Measurements from ENCODE around the gene ZHX3. TPM values are rescaled to one million over a fixed set of nuclear protein-coding genes. Genes with fewer than 3 reads are reported as not detected.

The ZHX3 gene
- total and polyA plus RNA-seq, 2 donors from 2014 or later, result 24.7 to 153 TPM

GRCh38 chr20:41161886-41162285 is 155.6 kb downstream of the ZHX3 start:
- FAIRE-seq, result no peak

GRCh38 chr20:41160686-41161085 is 156.8 kb downstream of the ZHX3 start:
- no peaks in the 10 kb centered on the region for H3K9me3 ChIP-seq (ENCODE audit: control insufficient read depth in 2 of 3, insufficient read depth in 1 of 3, low read length in 3 of 3)
- no peak overlapping the region for H3K27ac ChIP-seq (ENCODE audit: low read depth in 2 of 2, low read length in 2 of 2)
- no peak for FAIRE-seq
- peaks cover 0 to 25% (median 12%) of the 10 kb centered on the region in 3 donors for H3K4me1 ChIP-seq (ENCODE audit: control insufficient read depth in 2 of 3, insufficient read depth in 2 of 3, low read depth in 1 of 3, low read length in 3 of 3)
- H3K4me3 ChIP-seq (ENCODE audit: low read length in 3 of 3), result no peak overlapping the region
- peaks cover 3 to 39% (median 27%) of the 10 kb centered on the region in 3 donors for H3K36me3 ChIP-seq (ENCODE audit: control insufficient read depth in 2 of 3, insufficient read depth in 3 of 3, low read length in 3 of 3)
- H3K9ac ChIP-seq (ENCODE audit: low read length in 3 of 3), result no peak overlapping the region
- H3K27me3 ChIP-seq (ENCODE audit: control insufficient read depth, insufficient read depth, low read length), result no peaks in the 10 kb centered on the region
- DNase-seq, result no peak
- TF ChIP-seq, protein P1, sequence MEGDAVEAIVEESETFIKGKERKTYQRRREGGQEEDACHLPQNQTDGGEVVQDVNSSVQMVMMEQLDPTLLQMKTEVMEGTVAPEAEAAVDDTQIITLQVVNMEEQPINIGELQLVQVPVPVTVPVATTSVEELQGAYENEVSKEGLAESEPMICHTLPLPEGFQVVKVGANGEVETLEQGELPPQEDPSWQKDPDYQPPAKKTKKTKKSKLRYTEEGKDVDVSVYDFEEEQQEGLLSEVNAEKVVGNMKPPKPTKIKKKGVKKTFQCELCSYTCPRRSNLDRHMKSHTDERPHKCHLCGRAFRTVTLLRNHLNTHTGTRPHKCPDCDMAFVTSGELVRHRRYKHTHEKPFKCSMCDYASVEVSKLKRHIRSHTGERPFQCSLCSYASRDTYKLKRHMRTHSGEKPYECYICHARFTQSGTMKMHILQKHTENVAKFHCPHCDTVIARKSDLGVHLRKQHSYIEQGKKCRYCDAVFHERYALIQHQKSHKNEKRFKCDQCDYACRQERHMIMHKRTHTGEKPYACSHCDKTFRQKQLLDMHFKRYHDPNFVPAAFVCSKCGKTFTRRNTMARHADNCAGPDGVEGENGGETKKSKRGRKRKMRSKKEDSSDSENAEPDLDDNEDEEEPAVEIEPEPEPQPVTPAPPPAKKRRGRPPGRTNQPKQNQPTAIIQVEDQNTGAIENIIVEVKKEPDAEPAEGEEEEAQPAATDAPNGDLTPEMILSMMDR (IDR thresholded peaks at IDR 0.05; ENCODE audit: borderline replicate concordance, extremely low read depth, insufficient read depth), result no peak
- intact Hi-C loops (cut with DNase I), result no loop called here

More at GRCh38 chr20:41161886-41162285, 155.6 kb downstream of the ZHX3 start:
- no peaks in the 10 kb centered on the region for H3K27me3 ChIP-seq (ENCODE audit: control insufficient read depth, insufficient read depth, low read length)
- H3K36me3 ChIP-seq (ENCODE audit: control insufficient read depth in 2 of 3, insufficient read depth in 3 of 3, low read length in 3 of 3), result peaks cover 3 to 50% (median 38%) of the 10 kb centered on the region in 3 donors
- intact Hi-C loops (cut with DNase I), result no loop called here
- no peak overlapping the region for H3K27ac ChIP-seq (ENCODE audit: low read depth in 2 of 2, low read length in 2 of 2)
- TF ChIP-seq, protein P1 (IDR thresholded peaks at IDR 0.05; ENCODE audit: borderline replicate concordance, extremely low read depth, insufficient read depth), result no peak
- H3K9ac ChIP-seq (ENCODE audit: low read length in 3 of 3), result no peak overlapping the region
- DNase-seq, result no peak
- no peak overlapping the region for H3K4me3 ChIP-seq (ENCODE audit: low read length in 3 of 3)
- no peaks in the 10 kb centered on the region for H3K9me3 ChIP-seq (ENCODE audit: control insufficient read depth in 2 of 3, insufficient read depth in 1 of 3, low read length in 3 of 3)
- peaks cover 0 to 21% (median 12%) of the 10 kb centered on the region in 3 donors for H3K4me1 ChIP-seq (ENCODE audit: control insufficient read depth in 2 of 3, insufficient read depth in 2 of 3, low read depth in 1 of 3, low read length in 3 of 3)

GRCh38 chr20:41159547-41159946 is 158.0 kb downstream of the ZHX3 start:
- Histone ChIP-seq H3K4me1 (ENCODE audit: control insufficient read depth in 2 of 3, insufficient read depth in 2 of 3, low read depth in 1 of 3, low read length in 3 of 3) (peaks cover 0 to 29% (median 12%) of the 10 kb centered on the region in 3 donors), H3K27ac (ENCODE audit: low read depth in 2 of 2, low read length in 2 of 2) (no peak overlapping the region)
- FAIRE-seq, result no peak

More at GRCh38 chr20:41159547-41159946, 158.0 kb downstream of the ZHX3 start:
- Histone ChIP-seq H3K4me3 (ENCODE audit: low read length in 3 of 3) (no peak overlapping the region), H3K27me3 (ENCODE audit: control insufficient read depth, insufficient read depth, low read length) (no peaks in the 10 kb centered on the region), H3K9ac (ENCODE audit: low read length in 3 of 3) (no peak overlapping the region), H3K36me3 (ENCODE audit: control insufficient read depth in 2 of 3, insufficient read depth in 3 of 3, low read length in 3 of 3) (peaks cover 3 to 27% (median 16%) of the 10 kb centered on the region in 3 donors), H3K9me3 (ENCODE audit: control insufficient read depth in 2 of 3, insufficient read depth in 1 of 3, low read length in 3 of 3) (no peaks in the 10 kb centered on the region)
- TF ChIP-seq, protein P1 (IDR thresholded peaks at IDR 0.05; ENCODE audit: borderline replicate concordance, extremely low read depth, insufficient read depth), result no peak
- intact Hi-C loops (cut with DNase I), result no loop called here
- no peak for DNase-seq

All from kidney (tissue), 14 donors.